ENCODE measurements around the gene OR2F1. TPM values are rescaled to one million over a fixed set of nuclear protein-coding genes. Genes with fewer than 3 reads are reported as not detected.

The OR2F1 gene
- total RNA-seq, 1 donor from 2014 or later, result not detected

DNA sequence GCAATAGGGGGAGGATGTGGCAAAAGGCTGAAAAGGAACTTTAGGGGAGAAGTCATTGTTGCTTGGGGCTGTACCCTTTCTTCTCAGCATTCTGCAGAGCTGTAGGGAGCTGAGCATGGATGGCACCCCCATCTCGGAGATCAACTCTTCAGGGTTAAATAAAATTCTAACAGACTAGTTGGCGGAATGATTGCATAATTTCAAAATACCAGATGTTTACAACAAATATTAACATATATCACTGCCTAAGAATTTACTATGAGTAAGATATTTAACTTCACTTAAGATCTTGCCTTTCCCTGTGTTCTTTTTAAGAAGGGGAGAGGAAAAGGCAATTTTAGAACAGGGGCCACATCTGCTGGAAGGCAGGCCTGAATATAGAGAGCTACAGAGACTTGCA lies 509 bp upstream of the OR2F1 start:
- intact Hi-C loops (cut with micrococcal nuclease), result no loop called here
- TF ChIP-seq, protein P1, sequence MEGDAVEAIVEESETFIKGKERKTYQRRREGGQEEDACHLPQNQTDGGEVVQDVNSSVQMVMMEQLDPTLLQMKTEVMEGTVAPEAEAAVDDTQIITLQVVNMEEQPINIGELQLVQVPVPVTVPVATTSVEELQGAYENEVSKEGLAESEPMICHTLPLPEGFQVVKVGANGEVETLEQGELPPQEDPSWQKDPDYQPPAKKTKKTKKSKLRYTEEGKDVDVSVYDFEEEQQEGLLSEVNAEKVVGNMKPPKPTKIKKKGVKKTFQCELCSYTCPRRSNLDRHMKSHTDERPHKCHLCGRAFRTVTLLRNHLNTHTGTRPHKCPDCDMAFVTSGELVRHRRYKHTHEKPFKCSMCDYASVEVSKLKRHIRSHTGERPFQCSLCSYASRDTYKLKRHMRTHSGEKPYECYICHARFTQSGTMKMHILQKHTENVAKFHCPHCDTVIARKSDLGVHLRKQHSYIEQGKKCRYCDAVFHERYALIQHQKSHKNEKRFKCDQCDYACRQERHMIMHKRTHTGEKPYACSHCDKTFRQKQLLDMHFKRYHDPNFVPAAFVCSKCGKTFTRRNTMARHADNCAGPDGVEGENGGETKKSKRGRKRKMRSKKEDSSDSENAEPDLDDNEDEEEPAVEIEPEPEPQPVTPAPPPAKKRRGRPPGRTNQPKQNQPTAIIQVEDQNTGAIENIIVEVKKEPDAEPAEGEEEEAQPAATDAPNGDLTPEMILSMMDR (IDR thresholded peaks at IDR 0.05), result no peak
- no peak overlapping the region for H3K27ac Mint-ChIP-seq
- no peaks in the 10 kb centered on the region for H3K9me3 Mint-ChIP-seq
- no peak overlapping the region for H3K4me3 Mint-ChIP-seq
- peaks cover 2% of the 10 kb centered on the region for H3K27me3 Mint-ChIP-seq
- H3K36me3 Mint-ChIP-seq (ENCODE audit: low read depth), result no peaks in the 10 kb centered on the region
- ATAC-seq (ENCODE audit: low read depth) (no peak), DNase-seq (no peak)
- ChIA-PET CTCF (no interaction called here), POLR2A (no interaction called here)
- H3K4me1 Mint-ChIP-seq, result no peaks in the 10 kb centered on the region

DNA sequence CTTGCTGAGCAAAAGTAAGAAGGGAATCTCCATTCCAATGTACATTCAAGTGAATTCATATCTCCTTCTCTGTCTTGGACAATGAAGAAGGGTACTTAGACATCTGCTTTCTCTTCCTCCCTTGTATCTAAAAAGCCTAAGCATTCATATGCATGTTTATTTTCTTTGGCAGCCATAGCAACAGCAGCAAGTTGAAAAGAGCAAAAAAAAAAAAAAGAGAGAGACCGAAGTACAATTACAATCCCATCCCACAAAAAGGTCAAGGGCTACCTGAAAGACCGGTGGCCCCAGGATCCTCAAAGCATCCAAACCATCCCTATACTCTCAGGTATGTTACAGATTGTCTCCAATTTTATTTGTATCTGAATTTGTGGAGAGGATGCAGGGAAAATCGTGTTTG lies 4.1 kb downstream of the OR2F1 start:
- ChIA-PET CTCF (no interaction called here), POLR2A (no interaction called here)
- no peaks in the 10 kb centered on the region for H3K4me1 Mint-ChIP-seq
- TF ChIP-seq, protein P1 (IDR thresholded peaks at IDR 0.05), result no peak
- no peaks in the 10 kb centered on the region for H3K27me3 Mint-ChIP-seq
- no peaks in the 10 kb centered on the region for H3K9me3 Mint-ChIP-seq
- H3K27ac Mint-ChIP-seq, result no peak overlapping the region
- H3K4me3 Mint-ChIP-seq, result no peak overlapping the region
- DNase-seq (no peak), ATAC-seq (ENCODE audit: low read depth) (no peak)
- H3K36me3 Mint-ChIP-seq (ENCODE audit: low read depth), result no peaks in the 10 kb centered on the region
- intact Hi-C loops (cut with micrococcal nuclease), result no loop called here

DNA sequence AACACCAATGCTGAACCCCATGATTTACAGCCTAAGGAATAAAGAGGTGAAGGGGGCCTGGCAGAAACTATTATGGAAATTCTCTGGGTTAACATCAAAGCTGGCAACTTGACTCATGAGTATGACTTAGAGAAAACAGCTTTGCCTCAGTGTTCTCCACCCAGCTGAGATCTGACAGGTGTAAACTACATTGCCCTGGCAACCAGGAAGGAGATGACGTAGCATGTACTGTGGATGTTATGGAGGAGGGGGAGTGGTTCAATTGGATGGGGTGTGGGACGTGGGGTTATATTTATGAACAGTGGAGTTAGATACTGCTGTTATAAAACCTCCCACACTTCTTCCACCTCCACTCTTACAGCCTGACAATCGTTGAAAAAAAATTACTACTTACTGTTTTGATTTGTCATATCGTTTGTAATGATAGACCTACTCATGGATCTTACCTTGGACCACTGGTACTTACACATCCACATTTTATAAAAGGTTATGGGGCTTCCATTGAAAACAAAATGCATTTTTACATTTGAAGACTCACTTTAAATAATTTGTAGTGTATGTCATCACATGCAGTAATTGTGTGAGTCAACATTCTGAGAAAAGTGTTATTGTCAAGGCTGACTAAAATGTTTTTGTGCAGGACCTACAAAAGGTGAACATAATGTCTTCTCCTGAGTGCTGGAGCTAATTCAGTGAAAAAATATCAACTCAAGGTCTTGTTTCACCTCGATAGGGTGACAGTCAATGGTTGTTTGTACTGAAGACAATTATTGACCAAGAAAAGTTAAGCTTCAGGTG lies 6.4 kb downstream of the OR2F1 start:
- ChIA-PET POLR2A (no interaction called here), CTCF (no interaction called here)
- H3K27ac Mint-ChIP-seq, result no peak overlapping the region
- intact Hi-C loops (cut with micrococcal nuclease), result no loop called here
- H3K4me3 Mint-ChIP-seq, result no peak overlapping the region
- no peaks in the 10 kb centered on the region for H3K36me3 Mint-ChIP-seq (ENCODE audit: low read depth)
- ATAC-seq (ENCODE audit: low read depth) (no peak), DNase-seq (no peak)
- H3K9me3 Mint-ChIP-seq, result no peaks in the 10 kb centered on the region
- H3K4me1 Mint-ChIP-seq, result no peaks in the 10 kb centered on the region
- TF ChIP-seq, protein P1 (IDR thresholded peaks at IDR 0.05), result no peak
- no peaks in the 10 kb centered on the region for H3K27me3 Mint-ChIP-seq

DNA sequence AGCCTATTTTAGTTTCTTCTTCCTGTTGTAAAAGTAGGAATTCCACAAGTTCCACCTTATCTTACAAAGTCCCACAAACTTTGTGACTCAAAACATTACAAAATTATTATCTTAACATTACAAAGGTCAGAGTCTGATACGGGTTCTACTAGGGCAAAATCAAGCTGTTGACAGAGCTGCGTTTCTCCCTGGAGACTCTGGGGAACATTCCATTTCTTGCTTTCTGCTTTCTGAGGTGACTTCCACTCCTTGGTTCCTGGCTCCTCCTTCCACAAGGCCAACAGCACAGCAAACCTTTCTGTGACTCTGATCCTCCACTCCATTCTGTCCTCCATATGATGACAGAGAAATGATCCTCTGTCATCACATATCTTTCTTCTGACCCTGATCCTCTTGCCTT lies 10.6 kb downstream of the OR2F1 start:
- Mint-ChIP-seq H3K9me3 (no peaks in the 10 kb centered on the region), H3K4me3 (no peak overlapping the region), H3K4me1 (no peaks in the 10 kb centered on the region), H3K27ac (no peak overlapping the region), H3K36me3 (ENCODE audit: low read depth) (no peaks in the 10 kb centered on the region), H3K27me3 (no peaks in the 10 kb centered on the region)
- intact Hi-C loops (cut with micrococcal nuclease), result no loop called here
- TF ChIP-seq, protein P1 (IDR thresholded peaks at IDR 0.05), result no peak
- POLR2A ChIA-PET, result no interaction called here
- CTCF ChIA-PET, result no interaction called here
- no peak for DNase-seq
- no peak for ATAC-seq (ENCODE audit: low read depth)

DNA sequence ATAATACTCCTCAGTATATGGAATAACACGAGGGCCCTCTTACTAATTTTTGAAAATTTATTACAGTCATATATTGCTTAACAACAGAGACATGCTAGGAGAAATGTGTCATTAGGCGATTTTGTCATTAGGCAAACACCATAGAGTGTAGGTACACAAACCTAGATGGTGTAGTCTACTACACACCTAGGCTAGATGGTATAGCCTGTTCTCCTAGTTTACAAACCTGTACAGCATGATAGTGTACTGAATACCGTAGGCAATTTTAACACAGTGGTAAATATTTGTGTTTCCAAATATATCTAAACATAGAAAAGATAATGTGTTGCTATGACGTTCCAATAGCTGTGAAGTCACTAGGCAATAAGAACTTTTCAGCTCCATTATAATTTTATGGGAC lies 12.8 kb downstream of the OR2F1 start:
- TF ChIP-seq, protein P1 (IDR thresholded peaks at IDR 0.05), result no peak
- Mint-ChIP-seq H3K9me3 (peaks cover 2% of the 10 kb centered on the region), H3K36me3 (ENCODE audit: low read depth) (no peaks in the 10 kb centered on the region), H3K4me3 (no peak overlapping the region), H3K27ac (no peak overlapping the region), H3K4me1 (no peaks in the 10 kb centered on the region), H3K27me3 (no peaks in the 10 kb centered on the region)
- ChIA-PET CTCF (no interaction called here), POLR2A (no interaction called here)
- ATAC-seq (ENCODE audit: low read depth) (no peak), DNase-seq (no peak)
- intact Hi-C loops (cut with micrococcal nuclease), result no loop called here

All from activated B cell treated with CpG ODN at 0.5 μM for 24 hours (primary cell).